GM23338 (cell line): ENCODE results near the gene DHX8. TPM values are rescaled to one million over a fixed set of nuclear protein-coding genes. Genes with fewer than 3 reads are reported as not detected.

ENCODE experiments used
- ATAC-seq: fragments of 200-7000 bp; cut with Tn5 transposase; 3 replicates; pipeline ENCODE4 v1.9.1; 2020
- DNase-seq: peaks from one replicate; pipeline ENCODE4 v3.0.0-alpha.2; 2015; ENCODE audit warnings: low spot score
- H2AFZ ChIP-seq: fragments of 200-600 bp; sonication (generic); 2 replicates; pipeline ENCODE4 v1.8.0; 2016; ENCODE audit warnings: antibody characterized with exemption, mild to moderate bottlenecking, moderate library complexity
- H3F3A ChIP-seq: fragments of 200-600 bp; sonication (generic); replicated peaks from 2 replicates; pipeline ENCODE4 v1.8.0; 2017; ENCODE audit warnings: antibody characterized with exemption, mixed run types, low read depth
- H3K27ac ChIP-seq: fragments of 200-600 bp; sonication (generic); 2 replicates; pipeline ENCODE4 v1.6.1; 2016; ENCODE audit warnings: low read depth
- H3K27me3 ChIP-seq: fragments of 200-600 bp; sonication (generic); 2 replicates; pipeline ENCODE4 v1.8.0; 2016; ENCODE audit warnings: mild to moderate bottlenecking, mixed run types, moderate library complexity; ENCODE audit not compliant: insufficient read depth
- H3K36me3 ChIP-seq: fragments of 200-600 bp; sonication (generic); 2 replicates; pipeline ENCODE4 v1.8.0; 2016; ENCODE audit warnings: mild to moderate bottlenecking; ENCODE audit not compliant: insufficient read depth
- H3K4me1 ChIP-seq: fragments of 200-600 bp; sonication (generic); 2 replicates; pipeline ENCODE4 v1.8.0; 2016; ENCODE audit warnings: mild to moderate bottlenecking, moderate library complexity; ENCODE audit not compliant: insufficient read depth
- H3K4me2 ChIP-seq: fragments of 200-600 bp; sonication (generic); 2 replicates; pipeline ENCODE4 v1.7.1; 2017; ENCODE audit warnings: mixed run types
- H3K4me3 ChIP-seq: fragments of 200-600 bp; sonication (generic); 2 replicates; pipeline ENCODE4 v1.6.1; 2016; ENCODE audit warnings: mixed run types
- H3K79me2 ChIP-seq: fragments of 200-600 bp; sonication (generic); replicated peaks from 2 replicates; pipeline ENCODE4 v1.8.0; 2017; ENCODE audit warnings: mild to moderate bottlenecking; ENCODE audit not compliant: insufficient read depth
- H3K9me2 ChIP-seq: fragments of 200-600 bp; sonication (generic); 2 replicates; pipeline ENCODE4 v1.8.0; 2017; ENCODE audit not compliant: insufficient read depth
- H4K20me1 ChIP-seq: fragments of 200-600 bp; sonication (generic); replicated peaks from 2 replicates; pipeline ENCODE4 v1.8.0; 2017; ENCODE audit warnings: mild to moderate bottlenecking; ENCODE audit not compliant: insufficient read depth
- H3K27ac Mint-ChIP-seq: 2 replicates; pipeline ENCODE4 v1.8.0; 2020; ENCODE audit warnings: inconsistent platforms, mild to moderate bottlenecking, moderate library complexity, mixed read lengths
- H3K27me3 Mint-ChIP-seq: 3 replicates; pipeline ENCODE4 v1.8.0; 2022; ENCODE audit warnings: low read depth, mild to moderate bottlenecking, moderate library complexity, mixed read lengths, inconsistent platforms; ENCODE audit not compliant: insufficient read depth, poor library complexity
- H3K36me3 Mint-ChIP-seq: 3 replicates; pipeline ENCODE4 v1.8.0; 2021; ENCODE audit warnings: low read depth, mild to moderate bottlenecking, inconsistent platforms, moderate library complexity, mixed read lengths
- H3K4me1 Mint-ChIP-seq: 3 replicates; pipeline ENCODE4 v1.8.0; 2020; ENCODE audit warnings: mild to moderate bottlenecking, inconsistent platforms, mixed read lengths
- H3K4me3 Mint-ChIP-seq: 3 replicates; pipeline ENCODE4 v1.8.0; 2021; ENCODE audit warnings: moderate library complexity, mild to moderate bottlenecking, inconsistent platforms, mixed read lengths
- H3K9me3 Mint-ChIP-seq: 3 replicates; pipeline ENCODE4 v1.8.0; 2020; ENCODE audit warnings: moderate library complexity, mild to moderate bottlenecking, inconsistent platforms, mixed read lengths
- CREB1 ChIP-seq: fragments of 250-450 bp; sonication (Bioruptor Pico); IDR thresholded peaks from 2 replicates; pipeline ENCODE4 v1.5.0; 2020; ENCODE audit warnings: low read depth, mild to moderate bottlenecking, moderate library complexity
- CTCF ChIP-seq, 2 experiments: fragments of 200-600 bp in 1 of 2; sonication (generic) in 1 of 2; conservative IDR thresholded peaks; 2 replicates each; pipeline versions ENCODE4 v1.5.1 to v1.6.1; 2016 to 2017; ENCODE audit warnings: antibody characterized with exemption in 2 of 2, low read depth in 2 of 2, mild to moderate bottlenecking in 2 of 2, moderate library complexity in 1 of 2
- EZH2phosphoT487 ChIP-seq: fragments of 200-600 bp; sonication (generic); IDR thresholded peaks from one replicate; pipeline ENCODE4 v1.8.1; 2018; ENCODE audit warnings: antibody characterized with exemption; ENCODE audit not compliant: unreplicated experiment
- NANOG ChIP-seq: IDR thresholded peaks from 2 replicates; pipeline ENCODE4 v1.6.1; 2016; ENCODE audit warnings: antibody characterized with exemption, borderline replicate concordance
- POLR2AphosphoS5 ChIP-seq: IDR thresholded peaks from 2 replicates; pipeline ENCODE4 v1.6.1; 2016; ENCODE audit warnings: antibody characterized with exemption, low read depth
- STAT1 ChIP-seq: IDR thresholded peaks from one replicate; pipeline ENCODE4 v1.6.1; 2016; ENCODE audit warnings: antibody characterized with exemption; ENCODE audit not compliant: unreplicated experiment
- ZNF114 ChIP-seq: fragments of 250-450 bp; sonication (Bioruptor Pico); IDR thresholded peaks from 2 replicates; pipeline ENCODE4 v1.5.0; 2020; ENCODE audit warnings: mild to moderate bottlenecking, moderate library complexity
- polyA plus RNA-seq: library from polyadenylated mRNA; unstranded; fragments of >200 nt; fragmentation: Nextera tagmentation; extraction: Ambion mirVana; gene quantifications from 2 replicates; pipeline ENCODE4 v1.2.1, GENCODE V29; 2016
- total RNA-seq: library from RNA; depleted of rRNA; stranded (reverse); fragments of >200 nt; shearing (Covaris generic); gene quantifications from 2 replicates; pipeline ENCODE4 v1.2.3, GENCODE V29; 2014
- TF ChIP-seq, protein P1 (sequence below): fragments of 250-450 bp; sonication (Bioruptor Pico); IDR thresholded peaks from 2 replicates; pipeline ENCODE4 v1.5.0; 2020; ENCODE audit warnings: mild to moderate bottlenecking, moderate library complexity

The DHX8 gene
- total and polyA plus RNA-seq, 2 experiments from 2014 or later = 35.3 to 81.1 TPM

GRCh38 chr17:43572368-43572980, 88.7 kb downstream of the DHX8 start:
- DNase-seq = no peak
- Mint-ChIP-seq H3K9me3 (peaks cover 3% of the 10 kb centered on the region; the same call in 2 of the 3 replicates), H3K4me3 (no peak overlapping the region), H3K27me3 (peaks cover 11% of the 10 kb centered on the region), H3K36me3 (no peaks in the 10 kb centered on the region), H3K27ac (no peak overlapping the region), H3K4me1 (peaks cover 12% of the 10 kb centered on the region)
- no peak for ATAC-seq
- Histone ChIP-seq H3K4me1 (peaks cover 13% of the 10 kb centered on the region; the same call in 1 of the 2 replicates), H3K4me3 (no peak overlapping the region), H3K79me2 (no peaks in the 10 kb centered on the region), H3F3A (0 out of 2 replicates have a peak, but pooled peaks cover under 1% of the 10 kb centered on the region), H3K36me3 (no peaks in the 10 kb centered on the region), H4K20me1 (no peaks in the 10 kb centered on the region), H3K4me2 (no peak overlapping the region), H3K27me3 (no peaks in the 10 kb centered on the region), H3K9me2 (no peaks in the 10 kb centered on the region), H2AFZ (no peak overlapping the region), H3K27ac (no peak overlapping the region)
- TF ChIP-seq EZH2phosphoT487 = no peak
- no peak for TF ChIP-seq ZNF114 (CRISPR knock-in tag)
- no peak for TF ChIP-seq NANOG
- TF ChIP-seq POLR2AphosphoS5 = no peak
- no peak for TF ChIP-seq CTCF (conservative IDR thresholded peaks at IDR 0.05; ENCODE audit: low read depth in 2 of 2)
- TF ChIP-seq, protein P1, sequence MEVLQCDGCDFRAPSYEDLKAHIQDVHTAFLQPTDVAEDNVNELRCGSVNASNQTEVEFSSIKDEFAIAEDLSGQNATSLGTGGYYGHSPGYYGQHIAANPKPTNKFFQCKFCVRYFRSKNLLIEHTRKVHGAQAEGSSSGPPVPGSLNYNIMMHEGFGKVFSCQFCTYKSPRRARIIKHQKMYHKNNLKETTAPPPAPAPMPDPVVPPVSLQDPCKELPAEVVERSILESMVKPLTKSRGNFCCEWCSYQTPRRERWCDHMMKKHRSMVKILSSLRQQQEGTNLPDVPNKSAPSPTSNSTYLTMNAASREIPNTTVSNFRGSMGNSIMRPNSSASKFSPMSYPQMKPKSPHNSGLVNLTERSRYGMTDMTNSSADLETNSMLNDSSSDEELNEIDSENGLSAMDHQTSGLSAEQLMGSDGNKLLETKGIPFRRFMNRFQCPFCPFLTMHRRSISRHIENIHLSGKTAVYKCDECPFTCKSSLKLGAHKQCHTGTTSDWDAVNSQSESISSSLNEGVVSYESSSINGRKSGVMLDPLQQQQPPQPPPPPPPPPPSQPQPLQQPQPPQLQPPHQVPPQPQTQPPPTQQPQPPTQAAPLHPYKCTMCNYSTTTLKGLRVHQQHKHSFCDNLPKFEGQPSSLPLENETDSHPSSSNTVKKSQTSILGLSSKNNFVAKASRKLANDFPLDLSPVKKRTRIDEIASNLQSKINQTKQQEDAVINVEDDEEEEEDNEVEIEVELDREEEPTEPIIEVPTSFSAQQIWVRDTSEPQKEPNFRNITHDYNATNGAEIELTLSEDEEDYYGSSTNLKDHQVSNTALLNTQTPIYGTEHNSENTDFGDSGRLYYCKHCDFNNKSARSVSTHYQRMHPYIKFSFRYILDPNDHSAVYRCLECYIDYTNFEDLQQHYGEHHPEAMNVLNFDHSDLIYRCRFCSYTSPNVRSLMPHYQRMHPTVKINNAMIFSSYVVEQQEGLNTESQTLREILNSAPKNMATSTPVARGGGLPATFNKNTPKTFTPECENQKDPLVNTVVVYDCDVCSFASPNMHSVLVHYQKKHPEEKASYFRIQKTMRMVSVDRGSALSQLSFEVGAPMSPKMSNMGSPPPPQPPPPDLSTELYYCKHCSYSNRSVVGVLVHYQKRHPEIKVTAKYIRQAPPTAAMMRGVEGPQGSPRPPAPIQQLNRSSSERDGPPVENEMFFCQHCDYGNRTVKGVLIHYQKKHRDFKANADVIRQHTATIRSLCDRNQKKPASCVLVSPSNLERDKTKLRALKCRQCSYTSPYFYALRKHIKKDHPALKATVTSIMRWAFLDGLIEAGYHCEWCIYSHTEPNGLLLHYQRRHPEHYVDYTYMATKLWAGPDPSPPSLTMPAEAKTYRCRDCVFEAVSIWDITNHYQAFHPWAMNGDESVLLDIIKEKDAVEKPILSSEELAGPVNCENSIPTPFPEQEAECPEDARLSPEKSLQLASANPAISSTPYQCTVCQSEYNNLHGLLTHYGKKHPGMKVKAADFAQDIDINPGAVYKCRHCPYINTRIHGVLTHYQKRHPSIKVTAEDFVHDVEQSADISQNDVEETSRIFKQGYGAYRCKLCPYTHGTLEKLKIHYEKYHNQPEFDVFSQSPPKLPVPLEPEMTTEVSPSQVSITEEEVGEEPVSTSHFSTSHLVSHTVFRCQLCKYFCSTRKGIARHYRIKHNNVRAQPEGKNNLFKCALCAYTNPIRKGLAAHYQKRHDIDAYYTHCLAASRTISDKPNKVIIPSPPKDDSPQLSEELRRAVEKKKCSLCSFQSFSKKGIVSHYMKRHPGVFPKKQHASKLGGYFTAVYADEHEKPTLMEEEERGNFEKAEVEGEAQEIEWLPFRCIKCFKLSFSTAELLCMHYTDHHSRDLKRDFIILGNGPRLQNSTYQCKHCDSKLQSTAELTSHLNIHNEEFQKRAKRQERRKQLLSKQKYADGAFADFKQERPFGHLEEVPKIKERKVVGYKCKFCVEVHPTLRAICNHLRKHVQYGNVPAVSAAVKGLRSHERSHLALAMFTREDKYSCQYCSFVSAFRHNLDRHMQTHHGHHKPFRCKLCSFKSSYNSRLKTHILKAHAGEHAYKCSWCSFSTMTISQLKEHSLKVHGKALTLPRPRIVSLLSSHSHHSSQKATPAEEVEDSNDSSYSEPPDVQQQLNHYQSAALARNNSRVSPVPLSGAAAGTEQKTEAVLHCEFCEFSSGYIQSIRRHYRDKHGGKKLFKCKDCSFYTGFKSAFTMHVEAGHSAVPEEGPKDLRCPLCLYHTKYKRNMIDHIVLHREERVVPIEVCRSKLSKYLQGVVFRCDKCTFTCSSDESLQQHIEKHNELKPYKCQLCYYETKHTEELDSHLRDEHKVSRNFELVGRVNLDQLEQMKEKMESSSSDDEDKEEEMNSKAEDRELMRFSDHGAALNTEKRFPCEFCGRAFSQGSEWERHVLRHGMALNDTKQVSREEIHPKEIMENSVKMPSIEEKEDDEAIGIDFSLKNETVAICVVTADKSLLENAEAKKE = no peak
- no peak for TF ChIP-seq CREB1
- no peak for TF ChIP-seq STAT1
